Amygdala (tissue), 56 donors: Measurements from ENCODE around the gene ARPC5.

Source experiments
- DNase-seq, 56 donors: peaks; one replicate each; lab custom pipeline; 2025; lab: John Stamatoyannopoulos, UW

ARPC5 gene

DNA sequence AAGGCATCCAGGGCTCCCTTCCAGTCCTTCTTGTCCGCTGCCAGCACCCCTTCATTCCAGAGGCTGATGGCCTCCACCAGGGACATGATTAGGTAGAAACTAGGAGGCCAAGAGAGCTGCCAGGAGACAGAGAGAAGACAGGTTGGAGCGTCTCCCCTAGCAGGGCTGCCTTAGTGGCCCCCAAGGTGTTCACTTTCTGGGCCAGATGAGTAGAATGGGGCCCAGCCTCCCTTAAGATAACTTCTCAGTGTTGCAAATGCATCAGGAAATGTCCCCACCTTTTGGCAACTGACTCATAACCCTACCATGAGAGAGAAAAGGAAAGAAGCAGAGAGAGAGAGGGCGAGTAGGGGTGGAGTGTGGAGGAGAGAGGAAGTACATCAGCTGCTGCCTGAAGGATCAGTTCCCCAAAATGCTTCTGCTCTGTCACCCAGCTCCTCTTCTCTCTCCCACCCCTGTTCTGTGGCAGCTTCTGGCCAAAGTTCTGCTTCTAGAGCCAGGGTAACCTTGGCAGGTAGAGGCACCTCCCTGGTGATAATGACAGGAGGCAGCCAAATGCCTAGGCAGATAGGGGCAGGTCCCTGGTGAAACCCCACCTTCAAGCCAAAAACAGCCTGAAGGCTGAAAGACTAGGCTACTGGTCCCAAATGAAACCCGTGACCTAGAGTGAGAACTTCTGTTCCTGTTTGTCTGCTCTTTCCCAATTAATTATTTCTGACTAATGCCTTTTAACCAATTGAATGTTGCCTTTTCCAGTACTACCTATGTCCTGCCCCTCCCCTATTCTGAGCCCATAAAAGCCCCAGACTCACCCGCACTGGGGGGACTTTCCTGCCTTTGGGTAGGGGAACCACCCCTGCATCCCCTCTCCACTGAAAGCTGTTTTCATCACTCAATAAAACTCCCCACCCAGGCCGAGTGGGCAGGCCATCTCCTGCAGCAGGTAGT lies 45.1 kb downstream of the ARPC5 start, which contains the start of gene NCF2:
TSS of gene NCF2 (minus strand) at position 216 of the 948 bp plus-strand sequence. CDS start at position 86, 130 bp downstream.
- DNase-seq, result peak in 6 of 56 donors; percentile 14 to 49 (median 32)

DNA sequence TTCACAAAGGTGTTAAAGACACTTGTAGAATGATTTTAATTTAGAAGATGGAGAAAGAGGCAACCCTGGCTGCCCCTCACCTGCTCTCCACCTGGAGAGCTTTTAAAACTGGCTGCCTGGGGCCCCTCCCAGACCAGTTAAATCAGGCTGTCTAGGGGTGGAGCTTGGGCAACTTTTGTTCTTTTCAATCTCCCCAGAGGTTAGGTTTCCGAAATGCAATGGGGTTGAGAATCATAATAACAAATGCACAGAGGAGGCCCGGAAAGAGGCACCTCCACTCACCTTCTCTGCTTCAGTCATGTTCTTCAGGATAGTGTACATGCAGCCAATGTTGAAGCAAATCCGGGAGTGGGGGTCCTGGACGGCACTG lies 45.7 kb downstream of the ARPC5 start:
- no peak for DNase-seq

GRCh38 chr1:183589384-183589783 lies 46.2 kb downstream of the ARPC5 start:
- DNase-seq, result no peak

GRCh38 chr1:183588827-183589226 lies 46.8 kb downstream of the ARPC5 start:
- peak in 21 of 56 donors; percentile 12 to 78 (median 40) for DNase-seq

DNA sequence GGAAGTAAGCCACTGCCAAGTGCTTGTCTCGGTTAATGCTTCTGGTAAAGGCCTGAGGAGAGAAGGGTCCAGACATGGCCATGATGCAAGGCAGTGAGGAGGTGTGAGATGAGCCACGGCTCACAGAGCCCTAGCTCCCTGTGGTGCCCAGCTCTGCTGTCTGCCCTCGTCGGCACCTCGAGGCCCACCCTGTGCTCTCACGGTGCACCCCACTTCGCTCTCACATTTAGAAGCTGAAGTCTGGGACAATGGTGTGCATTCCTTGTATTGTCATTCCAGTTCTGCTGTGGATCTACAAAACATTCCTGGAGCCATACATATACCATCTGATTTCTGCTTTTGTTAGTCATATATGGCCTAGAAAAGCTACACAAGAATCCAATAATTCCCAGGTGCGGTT lies 48.7 kb downstream of the ARPC5 start:
- no peak for DNase-seq

GRCh38 chr1:183586455-183586854 lies 49.1 kb downstream of the ARPC5 start:
- no peak for DNase-seq

DNA sequence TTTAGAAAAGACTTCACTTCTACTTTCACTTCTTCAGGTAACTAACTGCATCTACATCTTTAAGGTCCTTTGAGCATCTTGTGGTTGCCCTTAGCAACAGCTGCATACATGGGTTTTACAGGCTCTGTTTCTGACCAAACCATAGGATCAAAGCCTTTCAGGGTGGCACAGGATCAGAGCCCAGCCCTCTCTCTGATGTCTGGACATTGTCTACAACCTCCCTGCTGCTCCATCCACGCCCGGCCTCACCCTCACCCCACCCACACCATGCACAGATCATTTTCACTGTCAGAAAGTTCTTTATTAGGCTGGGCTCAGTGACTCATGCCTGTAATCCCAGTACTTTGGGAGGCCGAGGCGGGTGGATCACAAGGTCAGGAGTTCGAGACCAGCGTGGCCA lies 50.5 kb downstream of the ARPC5 start:
- DNase-seq, result no peak

- DNase-seq, result no peak
Observed at GRCh38 chr1:183584147-183584546, 51.4 kb downstream of the ARPC5 start.

- DNase-seq, result no peak
Observed at GRCh38 chr1:183583466-183583865, 52.1 kb downstream of the ARPC5 start.

DNA sequence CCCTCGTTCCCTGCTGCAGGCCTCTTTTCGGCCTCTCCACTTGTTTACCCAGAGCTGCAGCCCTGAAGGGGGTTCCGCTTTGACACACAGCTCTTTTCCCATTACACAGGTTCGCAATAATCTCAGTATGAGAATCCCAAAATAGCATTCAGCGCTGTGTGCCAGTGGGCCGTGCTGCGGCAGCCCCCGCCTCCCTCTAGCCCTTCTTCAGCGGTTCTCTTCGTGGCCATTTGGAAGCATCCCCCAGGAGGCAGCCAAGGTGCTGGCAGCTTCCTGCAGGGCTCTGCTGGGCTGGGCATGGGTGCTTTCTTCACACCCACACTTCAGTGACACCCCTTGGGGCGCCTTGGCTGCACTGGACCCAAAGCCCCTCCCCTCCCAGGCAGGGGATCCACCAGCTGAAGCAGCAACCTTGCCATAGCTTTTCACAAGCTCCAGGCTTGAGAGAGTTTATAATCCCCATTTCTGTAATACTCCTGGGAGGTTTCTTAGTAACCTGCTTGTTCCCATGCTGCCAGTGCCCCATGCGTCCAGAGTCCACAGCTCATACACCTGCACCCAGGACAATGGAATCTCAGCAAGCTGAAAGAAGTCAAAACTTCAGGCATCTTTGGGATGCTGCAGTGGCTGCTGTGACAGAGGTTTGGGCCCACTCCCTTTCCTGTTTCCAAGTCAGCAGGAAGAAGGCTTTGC lies 53.4 kb downstream of the ARPC5 start:
- DNase-seq, result no peak

DNA sequence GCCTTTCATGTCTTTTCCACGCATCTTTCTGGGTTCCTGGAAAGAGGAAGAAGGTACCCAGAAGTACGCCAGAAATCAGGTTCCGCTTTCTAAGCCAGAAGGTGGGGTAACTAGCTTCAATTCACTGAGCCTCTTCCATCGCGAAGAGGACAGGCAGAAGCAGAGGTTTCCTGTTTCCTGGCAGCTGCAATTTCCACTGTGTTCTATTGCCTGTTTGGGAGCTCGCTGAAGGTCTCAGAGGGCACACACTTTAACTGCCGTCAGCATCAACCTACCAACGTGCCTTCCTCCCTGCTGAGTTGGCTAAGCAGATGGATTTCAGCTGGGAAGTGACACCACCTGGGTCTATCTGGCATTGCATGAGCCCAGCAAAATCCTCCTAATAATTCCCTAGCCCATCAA lies 55.3 kb downstream of the ARPC5 start:
- peak in 3 of 56 donors; percentile 12 to 19 (median 14) for DNase-seq

DNA sequence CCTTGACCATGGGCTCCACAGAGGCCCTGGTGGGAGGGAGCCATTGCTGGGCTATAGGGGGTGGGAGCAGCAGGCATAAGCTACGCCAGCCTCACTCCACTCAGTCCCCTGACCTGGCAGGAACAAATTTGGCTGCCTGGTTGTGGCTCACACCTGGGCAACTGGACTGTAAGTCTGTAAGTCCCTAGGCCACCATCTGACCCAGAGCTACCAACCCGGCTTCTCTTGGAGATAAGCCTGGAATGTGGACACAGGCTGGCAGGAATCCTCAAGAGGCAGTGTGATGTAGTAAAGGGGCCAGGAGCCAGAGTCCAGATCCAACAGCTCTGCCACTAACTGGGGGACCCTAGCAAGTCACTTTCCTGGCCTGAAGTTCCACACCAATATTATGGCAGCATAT lies 56.7 kb downstream of the ARPC5 start:
- DNase-seq, result no peak

GRCh38 chr1:183577897-183578465 lies 57.6 kb downstream of the ARPC5 start:
- DNase-seq, result no peak

DNA sequence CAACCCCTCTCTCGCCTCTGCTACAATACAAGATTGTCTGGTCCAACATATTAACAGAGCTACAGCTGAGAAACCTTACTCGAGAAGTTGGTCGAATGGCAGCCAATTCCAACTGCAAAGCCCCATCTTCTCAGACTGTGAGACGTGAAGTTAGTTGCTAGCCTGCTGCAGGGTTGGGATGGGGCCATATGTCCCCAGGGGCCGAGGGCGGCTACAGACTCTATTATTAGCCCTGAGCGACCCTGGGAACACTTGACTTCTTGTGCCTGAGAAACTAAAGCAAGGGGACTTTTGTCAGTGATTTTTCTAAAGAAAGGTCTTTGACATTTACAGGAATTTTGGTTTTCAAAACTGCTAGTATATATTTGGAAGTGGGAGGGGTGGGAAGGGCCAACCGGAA lies 59.0 kb downstream of the ARPC5 start:
- DNase-seq, result no peak

DNA sequence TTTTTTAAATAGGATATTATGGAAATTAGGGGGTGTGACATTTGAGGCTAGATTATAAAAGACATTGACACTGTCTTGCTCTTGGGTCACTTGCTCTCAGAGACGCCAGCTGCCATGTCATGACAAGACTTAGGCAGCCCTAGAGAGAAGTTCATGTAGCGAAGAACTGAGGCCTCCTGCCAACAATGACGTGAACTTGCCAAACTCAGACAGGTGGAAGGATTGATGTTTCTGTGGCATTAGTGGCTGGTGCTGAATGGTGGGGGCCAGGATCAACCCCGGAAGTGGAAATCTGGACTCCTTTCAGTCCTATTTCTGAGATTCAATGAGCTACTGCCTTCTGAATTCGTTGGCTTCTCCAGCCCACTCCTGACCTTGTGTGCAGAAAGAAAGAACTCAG lies 60.0 kb downstream of the ARPC5 start:
- DNase-seq, result no peak

DNA sequence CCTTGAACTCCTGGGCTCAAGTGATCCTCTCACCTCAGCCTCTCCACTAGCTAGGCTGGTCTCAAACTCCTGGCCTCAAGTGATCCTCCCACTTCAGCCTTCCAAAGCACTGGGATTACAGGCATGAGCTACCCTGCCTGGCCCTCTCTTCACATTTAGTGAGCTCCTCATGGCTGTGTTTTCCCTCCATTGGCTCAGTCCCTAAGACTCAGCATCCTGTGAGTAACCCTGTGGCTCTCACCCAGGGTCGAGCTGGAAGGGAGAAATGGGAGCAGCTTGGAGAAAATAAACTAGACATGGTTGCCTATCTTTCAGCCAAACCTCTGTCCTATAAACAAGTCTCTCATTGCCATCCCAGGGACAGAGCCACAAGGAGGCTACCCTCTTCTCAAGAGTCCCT lies 62.9 kb downstream of the ARPC5 start:
- no peak for DNase-seq

GRCh38 chr1:183571678-183572268 lies 63.8 kb downstream of the ARPC5 start:
- no peak for DNase-seq
